Prostate gland (tissue), 2 donors: ENCODE results near the gene IL6.
"Not testable (repeated sequence)": the region's sequence is repeated elsewhere in the genome, so short reads cannot be mapped to it uniquely, and the experiment has no call there.

Source experiments
- POLR2A ChIP-seq: fragments of 450-650 bp; IDR thresholded peaks from one replicate; pipeline ENCODE4 v1.6.1; 2016; ENCODE audit warnings: antibody characterized with exemption, mild to moderate bottlenecking
- POLR2AphosphoS5 ChIP-seq: sonication (generic); formaldehyde crosslinking; IDR thresholded peaks from one replicate; pipeline ENCODE4 v1.6.1; 2017; ENCODE audit warnings: antibody characterized with exemption
- TF ChIP-seq, protein P1 (sequence below), 4 experiments: fragments of 200-600 bp in 2 of 4; fragments of 450-650 bp in 2 of 4; sonication (generic) in 2 of 4; IDR thresholded peaks; 1 replicate in 3 of 4; 2 replicates in 1 of 4; pipeline ENCODE4 v1.5.1; 2016 to 2019; ENCODE audit warnings: antibody characterized with exemption in 4 of 4, mild to moderate bottlenecking in 2 of 4, moderate library complexity in 2 of 4

DNA sequence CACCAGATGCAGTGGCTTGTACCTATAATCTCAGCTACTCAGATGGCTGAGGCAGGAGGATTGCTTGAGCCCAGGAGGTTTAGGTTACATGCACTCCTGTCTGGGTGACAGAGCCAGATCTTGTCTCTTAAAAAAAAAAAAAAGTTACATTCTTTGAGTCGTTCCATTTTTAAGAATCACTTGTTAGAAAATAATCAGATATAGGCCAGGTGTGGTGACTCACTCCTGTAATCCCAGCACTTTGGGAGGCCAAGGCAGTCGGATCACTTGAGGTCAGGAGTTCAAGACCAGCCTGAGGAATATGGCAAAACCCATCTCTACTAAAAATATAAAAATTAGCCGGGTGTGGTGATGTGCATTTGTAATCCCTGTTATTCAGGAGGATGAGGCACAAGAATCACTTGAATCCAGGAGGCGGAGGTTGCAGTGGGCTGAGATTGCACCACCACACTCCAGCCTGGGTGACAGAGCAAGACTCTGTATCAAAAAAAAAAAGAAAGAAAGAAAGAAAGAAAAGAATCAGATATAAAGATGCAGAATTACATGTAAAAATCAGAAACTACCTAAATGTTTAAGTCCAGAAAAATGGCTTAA is 52.8 kb downstream of the IL6 start:
- TF ChIP-seq, protein P1, sequence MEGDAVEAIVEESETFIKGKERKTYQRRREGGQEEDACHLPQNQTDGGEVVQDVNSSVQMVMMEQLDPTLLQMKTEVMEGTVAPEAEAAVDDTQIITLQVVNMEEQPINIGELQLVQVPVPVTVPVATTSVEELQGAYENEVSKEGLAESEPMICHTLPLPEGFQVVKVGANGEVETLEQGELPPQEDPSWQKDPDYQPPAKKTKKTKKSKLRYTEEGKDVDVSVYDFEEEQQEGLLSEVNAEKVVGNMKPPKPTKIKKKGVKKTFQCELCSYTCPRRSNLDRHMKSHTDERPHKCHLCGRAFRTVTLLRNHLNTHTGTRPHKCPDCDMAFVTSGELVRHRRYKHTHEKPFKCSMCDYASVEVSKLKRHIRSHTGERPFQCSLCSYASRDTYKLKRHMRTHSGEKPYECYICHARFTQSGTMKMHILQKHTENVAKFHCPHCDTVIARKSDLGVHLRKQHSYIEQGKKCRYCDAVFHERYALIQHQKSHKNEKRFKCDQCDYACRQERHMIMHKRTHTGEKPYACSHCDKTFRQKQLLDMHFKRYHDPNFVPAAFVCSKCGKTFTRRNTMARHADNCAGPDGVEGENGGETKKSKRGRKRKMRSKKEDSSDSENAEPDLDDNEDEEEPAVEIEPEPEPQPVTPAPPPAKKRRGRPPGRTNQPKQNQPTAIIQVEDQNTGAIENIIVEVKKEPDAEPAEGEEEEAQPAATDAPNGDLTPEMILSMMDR (IDR thresholded peaks at IDR 0.05), result not testable (repeated sequence)
- TF ChIP-seq POLR2AphosphoS5, POLR2A: not testable (repeated sequence)
